NCI-H1048 (cell line): ENCODE data around the gene MTR.

Experiments
- DNase-seq: peaks from one replicate; lab custom pipeline; 2025; lab: John Stamatoyannopoulos, UW

The MTR gene

GRCh38 chr1:236779312-236779711 lies 15.8 kb upstream of the MTR start:
- no peak for DNase-seq

GRCh38 chr1:236785477-236785876 lies 9.6 kb upstream of the MTR start:
- no peak for DNase-seq

GRCh38 chr1:236786453-236786852 lies 8.6 kb upstream of the MTR start:
- no peak for DNase-seq

- DNase-seq, result no peak
Measured at GRCh38 chr1:236794585-236795034, 482 bp upstream of the MTR start.

GRCh38 chr1:236795757-236796667 lies 920 bp downstream of the MTR start:
- no peak for DNase-seq

GRCh38 chr1:236799001-236799400 lies 3.9 kb downstream of the MTR start:
- DNase-seq, result no peak

- no peak for DNase-seq
Measured at GRCh38 chr1:236800002-236800620, 5.0 kb downstream of the MTR start.

GRCh38 chr1:236800623-236801022 lies 5.5 kb downstream of the MTR start:
- DNase-seq, result no peak

- DNase-seq, result no peak
Measured at GRCh38 chr1:236802264-236802663, 7.2 kb downstream of the MTR start.

GRCh38 chr1:236806634-236807033 lies 11.5 kb downstream of the MTR start:
- no peak for DNase-seq

GRCh38 chr1:236808005-236808404 lies 12.9 kb downstream of the MTR start:
- no peak for DNase-seq

- no peak for DNase-seq
Measured at GRCh38 chr1:236808564-236809130, 13.6 kb downstream of the MTR start.

- DNase-seq, result no peak
Measured at GRCh38 chr1:236809148-236809547, 14.1 kb downstream of the MTR start.

GRCh38 chr1:236810018-236810417 lies 14.9 kb downstream of the MTR start:
- DNase-seq, result no peak

GRCh38 chr1:236812334-236813030 lies 17.4 kb downstream of the MTR start:
- DNase-seq, result no peak

- DNase-seq, result no peak
Measured at GRCh38 chr1:236815941-236816340, 20.8 kb downstream of the MTR start.

- DNase-seq, result no peak
Measured at GRCh38 chr1:236819856-236820255, 24.8 kb downstream of the MTR start.

- DNase-seq, result no peak
Measured at GRCh38 chr1:236821091-236821627, 26.1 kb downstream of the MTR start.

- DNase-seq, result no peak
Measured at GRCh38 chr1:236823559-236823958, 28.5 kb downstream of the MTR start.

- no peak for DNase-seq
Measured at GRCh38 chr1:236829085-236829484, 34.0 kb downstream of the MTR start.

GRCh38 chr1:236830116-236830515 lies 35.0 kb downstream of the MTR start:
- DNase-seq, result no peak

GRCh38 chr1:236830560-236830959 lies 35.5 kb downstream of the MTR start:
- DNase-seq, result no peak
